Measurements from ENCODE around the gene EEPD1.

DNA sequence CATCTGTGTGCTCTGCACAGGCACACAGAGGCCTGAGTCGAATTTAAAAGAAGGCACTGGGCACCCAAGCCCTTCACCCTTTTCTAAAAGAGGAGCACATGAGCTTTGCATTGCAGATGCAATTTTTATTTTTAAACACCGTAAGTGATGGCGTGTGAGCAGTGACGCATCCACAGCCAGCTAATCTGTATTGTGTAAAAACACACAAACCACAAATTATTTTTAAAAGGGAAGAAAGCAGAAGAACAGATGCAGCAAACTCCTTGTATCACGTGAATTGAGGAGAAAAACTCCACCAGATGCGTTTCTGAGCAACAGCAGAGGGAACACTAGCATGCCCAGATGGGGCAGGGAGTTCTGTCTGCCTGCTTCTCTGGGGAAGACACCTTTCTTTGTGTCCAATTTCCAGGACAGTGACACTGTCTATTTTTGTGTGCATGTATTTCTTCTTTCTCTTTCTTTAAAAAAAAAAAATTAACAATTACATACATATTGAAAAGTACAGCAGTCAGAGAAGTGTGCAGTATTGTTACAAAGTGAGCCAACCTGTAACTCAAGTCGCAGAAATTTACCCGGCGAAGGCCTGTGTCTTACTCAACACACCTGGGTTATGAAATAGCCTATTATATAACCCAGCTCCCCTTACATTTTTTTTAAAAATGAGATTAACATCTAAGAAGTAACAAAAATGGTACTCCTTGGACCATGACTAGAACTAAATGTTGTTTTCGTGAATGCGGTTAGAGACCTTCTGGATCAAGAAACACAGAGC lies 39.2 kb downstream of the EEPD1 start:
- no peak for TF ChIP-seq SIN3A (IDR thresholded peaks at IDR 0.05; ENCODE audit: borderline replicate concordance, insufficient read depth, low read depth, low read length)
- TF ChIP-seq, protein P1, sequence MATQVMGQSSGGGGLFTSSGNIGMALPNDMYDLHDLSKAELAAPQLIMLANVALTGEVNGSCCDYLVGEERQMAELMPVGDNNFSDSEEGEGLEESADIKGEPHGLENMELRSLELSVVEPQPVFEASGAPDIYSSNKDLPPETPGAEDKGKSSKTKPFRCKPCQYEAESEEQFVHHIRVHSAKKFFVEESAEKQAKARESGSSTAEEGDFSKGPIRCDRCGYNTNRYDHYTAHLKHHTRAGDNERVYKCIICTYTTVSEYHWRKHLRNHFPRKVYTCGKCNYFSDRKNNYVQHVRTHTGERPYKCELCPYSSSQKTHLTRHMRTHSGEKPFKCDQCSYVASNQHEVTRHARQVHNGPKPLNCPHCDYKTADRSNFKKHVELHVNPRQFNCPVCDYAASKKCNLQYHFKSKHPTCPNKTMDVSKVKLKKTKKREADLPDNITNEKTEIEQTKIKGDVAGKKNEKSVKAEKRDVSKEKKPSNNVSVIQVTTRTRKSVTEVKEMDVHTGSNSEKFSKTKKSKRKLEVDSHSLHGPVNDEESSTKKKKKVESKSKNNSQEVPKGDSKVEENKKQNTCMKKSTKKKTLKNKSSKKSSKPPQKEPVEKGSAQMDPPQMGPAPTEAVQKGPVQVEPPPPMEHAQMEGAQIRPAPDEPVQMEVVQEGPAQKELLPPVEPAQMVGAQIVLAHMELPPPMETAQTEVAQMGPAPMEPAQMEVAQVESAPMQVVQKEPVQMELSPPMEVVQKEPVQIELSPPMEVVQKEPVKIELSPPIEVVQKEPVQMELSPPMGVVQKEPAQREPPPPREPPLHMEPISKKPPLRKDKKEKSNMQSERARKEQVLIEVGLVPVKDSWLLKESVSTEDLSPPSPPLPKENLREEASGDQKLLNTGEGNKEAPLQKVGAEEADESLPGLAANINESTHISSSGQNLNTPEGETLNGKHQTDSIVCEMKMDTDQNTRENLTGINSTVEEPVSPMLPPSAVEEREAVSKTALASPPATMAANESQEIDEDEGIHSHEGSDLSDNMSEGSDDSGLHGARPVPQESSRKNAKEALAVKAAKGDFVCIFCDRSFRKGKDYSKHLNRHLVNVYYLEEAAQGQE (IDR thresholded peaks at IDR 0.05; ENCODE audit: insufficient read depth in 1 of 2, low read depth in 2 of 2, low read length in 1 of 2), result no peak

Measured in Panc1 (cell line).